ENCODE results near the gene PDE4B. TPM values are rescaled to one million over a fixed set of nuclear protein-coding genes. Genes with fewer than 3 reads are reported as not detected.

Gene PDE4B
- polyA plus RNA-seq, 1 experiment, result 17.6 TPM

DNA sequence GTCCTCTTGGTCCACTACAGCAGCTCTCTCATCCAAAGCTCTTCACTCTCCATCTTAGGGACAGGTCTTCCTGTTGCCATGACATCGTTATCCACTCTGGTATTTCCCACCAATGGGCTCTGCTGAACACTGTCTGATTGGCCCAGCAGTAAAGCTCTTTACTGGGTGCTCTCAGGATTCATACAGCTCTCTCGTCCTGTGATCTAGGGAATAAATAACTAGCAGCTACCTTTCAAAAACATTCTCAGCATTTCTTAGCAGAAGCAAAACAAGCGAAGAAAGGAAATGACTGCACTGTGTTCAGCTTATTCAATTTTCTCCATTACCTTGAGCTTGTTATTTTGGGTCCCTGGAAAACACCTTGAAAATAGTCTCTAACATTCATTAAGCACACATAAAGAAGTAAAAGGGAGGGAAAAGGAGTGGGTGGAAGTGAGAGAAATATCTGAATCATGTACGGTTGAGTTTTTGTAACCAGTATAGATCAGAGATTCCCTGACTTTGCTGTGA lies 577.8 kb downstream of the PDE4B start:
- Histone ChIP-seq H3K9me3 (ENCODE audit: control insufficient read depth, insufficient read depth, low read length) (no peaks in the 10 kb centered on the region), H3K27ac (ENCODE audit: low read depth, low read length) (no peak overlapping the region), H3K4me3 (ENCODE audit: low read depth, low read length) (no peak overlapping the region), H3K27me3 (ENCODE audit: control insufficient read depth, insufficient read depth, low read length) (no peaks in the 10 kb centered on the region)
- CTCF ChIA-PET, result interaction anchor here (0.8 to 1.7 kb wide), 3 partner anchors 8 to 76 kb away, joined by 3 to 9 read pairs (median 5); no protein-coding TSS in a partner anchor
- POLR2A ChIA-PET, result no interaction called here
- DNase-seq (ENCODE audit: low read depth, low spot score), result no peak
- TF ChIP-seq CTCF (IDR thresholded peaks at IDR 0.05; ENCODE audit: low read depth, low read length), result no peak

DNA sequence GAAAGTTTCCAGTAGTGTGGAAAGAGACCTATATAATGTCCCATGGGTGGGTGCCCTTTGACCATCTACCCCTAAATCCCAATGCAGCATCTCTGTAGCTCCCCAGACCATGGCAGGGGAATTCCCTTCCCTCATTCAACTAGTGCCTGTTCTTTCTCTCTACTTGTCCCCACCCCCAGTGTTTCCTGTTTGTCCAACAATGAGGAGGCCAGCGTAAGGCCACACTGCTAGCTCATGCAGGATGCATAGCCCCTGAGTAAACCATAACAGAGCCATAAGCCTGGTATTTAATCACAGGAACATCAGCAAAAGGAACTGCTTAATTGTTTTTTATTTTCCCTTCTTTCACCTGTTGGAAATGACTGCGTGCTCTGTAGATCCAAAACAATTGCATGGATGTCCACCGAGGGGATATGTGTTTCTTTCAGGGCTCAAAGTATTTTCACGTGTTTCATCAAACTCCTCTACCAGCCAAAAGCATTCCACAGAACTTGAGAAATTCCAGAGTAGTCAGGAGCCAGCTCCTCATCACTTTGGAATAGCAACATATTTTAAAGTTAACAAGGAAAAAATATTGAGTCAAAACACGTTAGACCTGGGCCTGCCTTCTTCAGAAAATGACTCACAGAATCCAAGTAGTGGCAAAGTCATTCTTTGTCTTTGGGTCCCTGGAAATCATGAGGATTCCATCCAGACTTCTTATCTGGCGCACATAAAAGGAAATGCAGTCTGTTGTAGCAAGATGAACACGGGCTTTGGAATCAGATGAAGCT lies 578.7 kb downstream of the PDE4B start:
- ChIA-PET POLR2A (no interaction called here), CTCF (interaction anchor here (0.8 to 1.7 kb wide), 3 partner anchors 8 to 132 kb away, joined by 3 to 5 read pairs (median 4); no protein-coding TSS in a partner anchor)
- H3K27ac ChIP-seq (ENCODE audit: low read depth, low read length), result peak overlapping the region; percentile 23
- DNase-seq (ENCODE audit: low read depth, low spot score), result no peak
- no peaks in the 10 kb centered on the region for H3K27me3 ChIP-seq (ENCODE audit: control insufficient read depth, insufficient read depth, low read length)
- no peak for TF ChIP-seq CTCF (IDR thresholded peaks at IDR 0.05; ENCODE audit: low read depth, low read length)
- H3K9me3 ChIP-seq (ENCODE audit: control insufficient read depth, insufficient read depth, low read length), result no peaks in the 10 kb centered on the region
- no peak overlapping the region for H3K4me3 ChIP-seq (ENCODE audit: low read depth, low read length)

- Histone ChIP-seq H3K27ac (ENCODE audit: low read depth, low read length) (no peak overlapping the region), H3K9me3 (ENCODE audit: control insufficient read depth, insufficient read depth, low read length) (no peaks in the 10 kb centered on the region), H3K4me3 (ENCODE audit: low read depth, low read length) (no peak overlapping the region), H3K27me3 (ENCODE audit: control insufficient read depth, insufficient read depth, low read length) (no peaks in the 10 kb centered on the region)
- ChIA-PET POLR2A (no interaction called here), CTCF (interaction anchor here (1.3 kb wide), 1 partner anchor 131 kb away, joined by 4 read pairs; no protein-coding TSS in a partner anchor)
- no peak for DNase-seq (ENCODE audit: low read depth, low spot score)
- TF ChIP-seq CTCF (IDR thresholded peaks at IDR 0.05; ENCODE audit: low read depth, low read length), result no peak
Observed at GRCh38 chr1:66372522-66373101, 579.9 kb downstream of the PDE4B start.

DNA sequence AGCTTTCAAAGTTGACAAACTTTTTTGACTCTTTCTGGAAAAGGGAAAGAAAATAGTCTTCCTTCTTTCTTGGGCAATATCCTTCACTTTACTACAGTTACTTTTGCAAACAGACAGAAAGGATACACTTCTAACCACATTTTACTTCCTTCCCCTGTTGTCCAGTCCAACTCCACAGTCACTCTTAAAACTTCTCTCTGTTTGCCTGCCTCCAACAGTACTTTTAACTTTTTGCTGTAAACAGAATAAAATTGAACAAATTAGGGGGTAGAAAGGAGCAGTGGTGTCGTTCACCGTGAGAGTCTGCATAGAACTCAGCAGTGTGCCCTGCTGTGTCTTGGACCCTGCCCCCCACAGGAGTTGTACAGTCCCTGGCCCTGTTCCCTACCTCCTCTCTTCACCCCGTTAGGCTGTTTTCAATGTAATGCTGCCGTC lies 580.5 kb downstream of the PDE4B start:
- no peak for DNase-seq (ENCODE audit: low read depth, low spot score)
- H3K27me3 ChIP-seq (ENCODE audit: control insufficient read depth, insufficient read depth, low read length), result no peaks in the 10 kb centered on the region
- no peak overlapping the region for H3K27ac ChIP-seq (ENCODE audit: low read depth, low read length)
- H3K9me3 ChIP-seq (ENCODE audit: control insufficient read depth, insufficient read depth, low read length), result no peaks in the 10 kb centered on the region
- ChIA-PET POLR2A (no interaction called here), CTCF (interaction anchor here (1.3 kb wide), 1 partner anchor 131 kb away, joined by 4 read pairs; no protein-coding TSS in a partner anchor)
- TF ChIP-seq CTCF (IDR thresholded peaks at IDR 0.05; ENCODE audit: low read depth, low read length), result no peak
- no peak overlapping the region for H3K4me3 ChIP-seq (ENCODE audit: low read depth, low read length)

DNA sequence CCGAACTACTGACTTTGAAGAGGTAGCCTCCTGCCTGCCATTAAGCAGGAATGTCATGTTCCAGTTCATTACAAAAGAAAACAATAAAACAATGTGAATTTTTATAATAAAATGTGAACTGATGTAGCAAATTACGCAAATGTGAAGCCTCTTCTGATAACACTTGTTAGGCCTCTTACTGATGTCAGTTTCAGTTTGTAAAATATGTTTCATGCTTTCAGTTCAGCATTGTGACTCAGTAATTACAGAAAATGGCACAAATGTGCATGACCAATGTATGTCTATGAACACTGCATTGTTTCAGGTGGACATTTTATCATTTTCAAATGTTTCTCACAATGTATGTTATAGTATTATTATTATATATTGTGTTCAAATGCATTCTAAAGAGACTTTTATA lies 581.5 kb downstream of the PDE4B start:
- Histone ChIP-seq H3K27me3 (ENCODE audit: control insufficient read depth, insufficient read depth, low read length) (no peaks in the 10 kb centered on the region), H3K4me3 (ENCODE audit: low read depth, low read length) (no peak overlapping the region), H3K9me3 (ENCODE audit: control insufficient read depth, insufficient read depth, low read length) (no peaks in the 10 kb centered on the region), H3K27ac (ENCODE audit: low read depth, low read length) (no peak overlapping the region)
- ChIA-PET POLR2A (no interaction called here), CTCF (no interaction called here)
- no peak for TF ChIP-seq CTCF (IDR thresholded peaks at IDR 0.05; ENCODE audit: low read depth, low read length)
- no peak for DNase-seq (ENCODE audit: low read depth, low spot score)
